ENCODE data around the gene KRT74.

GRCh38 chr12:52613384-52614030, 39.9 kb upstream of the KRT74 start:
- TF ChIP-seq SP1 (CRISPR knock-in tag; conservative IDR thresholded peaks at IDR 0.05) = no peak
- TF ChIP-seq ETV6 (CRISPR knock-in tag; IDR thresholded peaks at IDR 0.05) = no peak
- TF ChIP-seq, protein P1, sequence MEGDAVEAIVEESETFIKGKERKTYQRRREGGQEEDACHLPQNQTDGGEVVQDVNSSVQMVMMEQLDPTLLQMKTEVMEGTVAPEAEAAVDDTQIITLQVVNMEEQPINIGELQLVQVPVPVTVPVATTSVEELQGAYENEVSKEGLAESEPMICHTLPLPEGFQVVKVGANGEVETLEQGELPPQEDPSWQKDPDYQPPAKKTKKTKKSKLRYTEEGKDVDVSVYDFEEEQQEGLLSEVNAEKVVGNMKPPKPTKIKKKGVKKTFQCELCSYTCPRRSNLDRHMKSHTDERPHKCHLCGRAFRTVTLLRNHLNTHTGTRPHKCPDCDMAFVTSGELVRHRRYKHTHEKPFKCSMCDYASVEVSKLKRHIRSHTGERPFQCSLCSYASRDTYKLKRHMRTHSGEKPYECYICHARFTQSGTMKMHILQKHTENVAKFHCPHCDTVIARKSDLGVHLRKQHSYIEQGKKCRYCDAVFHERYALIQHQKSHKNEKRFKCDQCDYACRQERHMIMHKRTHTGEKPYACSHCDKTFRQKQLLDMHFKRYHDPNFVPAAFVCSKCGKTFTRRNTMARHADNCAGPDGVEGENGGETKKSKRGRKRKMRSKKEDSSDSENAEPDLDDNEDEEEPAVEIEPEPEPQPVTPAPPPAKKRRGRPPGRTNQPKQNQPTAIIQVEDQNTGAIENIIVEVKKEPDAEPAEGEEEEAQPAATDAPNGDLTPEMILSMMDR (IDR thresholded peaks at IDR 0.05) = no peak
- TF ChIP-seq ATF3 (CRISPR knock-in tag; conservative IDR thresholded peaks at IDR 0.05) = no peak
- no peak for TF ChIP-seq FOXK1 (CRISPR knock-in tag; IDR thresholded peaks at IDR 0.05)
- no peak for TF ChIP-seq NR2C2 (CRISPR knock-in tag; IDR thresholded peaks at IDR 0.05)
- TF ChIP-seq ATF6 (CRISPR knock-in tag; IDR thresholded peaks at IDR 0.05) = no peak
- TF ChIP-seq, protein P2, sequence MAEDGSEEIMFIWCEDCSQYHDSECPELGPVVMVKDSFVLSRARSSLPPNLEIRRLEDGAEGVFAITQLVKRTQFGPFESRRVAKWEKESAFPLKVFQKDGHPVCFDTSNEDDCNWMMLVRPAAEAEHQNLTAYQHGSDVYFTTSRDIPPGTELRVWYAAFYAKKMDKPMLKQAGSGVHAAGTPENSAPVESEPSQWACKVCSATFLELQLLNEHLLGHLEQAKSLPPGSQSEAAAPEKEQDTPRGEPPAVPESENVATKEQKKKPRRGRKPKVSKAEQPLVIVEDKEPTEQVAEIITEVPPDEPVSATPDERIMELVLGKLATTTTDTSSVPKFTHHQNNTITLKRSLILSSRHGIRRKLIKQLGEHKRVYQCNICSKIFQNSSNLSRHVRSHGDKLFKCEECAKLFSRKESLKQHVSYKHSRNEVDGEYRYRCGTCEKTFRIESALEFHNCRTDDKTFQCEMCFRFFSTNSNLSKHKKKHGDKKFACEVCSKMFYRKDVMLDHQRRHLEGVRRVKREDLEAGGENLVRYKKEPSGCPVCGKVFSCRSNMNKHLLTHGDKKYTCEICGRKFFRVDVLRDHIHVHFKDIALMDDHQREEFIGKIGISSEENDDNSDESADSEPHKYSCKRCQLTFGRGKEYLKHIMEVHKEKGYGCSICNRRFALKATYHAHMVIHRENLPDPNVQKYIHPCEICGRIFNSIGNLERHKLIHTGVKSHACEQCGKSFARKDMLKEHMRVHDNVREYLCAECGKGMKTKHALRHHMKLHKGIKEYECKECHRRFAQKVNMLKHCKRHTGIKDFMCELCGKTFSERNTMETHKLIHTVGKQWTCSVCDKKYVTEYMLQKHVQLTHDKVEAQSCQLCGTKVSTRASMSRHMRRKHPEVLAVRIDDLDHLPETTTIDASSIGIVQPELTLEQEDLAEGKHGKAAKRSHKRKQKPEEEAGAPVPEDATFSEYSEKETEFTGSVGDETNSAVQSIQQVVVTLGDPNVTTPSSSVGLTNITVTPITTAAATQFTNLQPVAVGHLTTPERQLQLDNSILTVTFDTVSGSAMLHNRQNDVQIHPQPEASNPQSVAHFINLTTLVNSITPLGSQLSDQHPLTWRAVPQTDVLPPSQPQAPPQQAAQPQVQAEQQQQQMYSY (CRISPR knock-in tag; IDR thresholded peaks at IDR 0.05) = no peak
- no peak for TF ChIP-seq CREB1 (CRISPR knock-in tag; IDR thresholded peaks at IDR 0.05)
- no peak for TF ChIP-seq CREM (CRISPR knock-in tag; IDR thresholded peaks at IDR 0.05)
- TF ChIP-seq, protein P3, sequence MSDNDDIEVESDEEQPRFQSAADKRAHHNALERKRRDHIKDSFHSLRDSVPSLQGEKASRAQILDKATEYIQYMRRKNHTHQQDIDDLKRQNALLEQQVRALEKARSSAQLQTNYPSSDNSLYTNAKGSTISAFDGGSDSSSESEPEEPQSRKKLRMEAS (CRISPR knock-in tag; IDR thresholded peaks at IDR 0.05) = no peak
- no peak for TF ChIP-seq TEAD4 (CRISPR knock-in tag; IDR thresholded peaks at IDR 0.05)
- TF ChIP-seq ZNF121 (CRISPR knock-in tag; IDR thresholded peaks at IDR 0.05) = no peak
- no peak for TF ChIP-seq NFYB (CRISPR knock-in tag; conservative IDR thresholded peaks at IDR 0.05; ENCODE audit: low read depth)
